GM21423 (cell line): Measurements from ENCODE around the gene RPAIN.
A peak's percentile ranks its signal among the peaks of the same experiment; 100 is the strongest.
"Not testable (repeated sequence)": the region's sequence is repeated elsewhere in the genome, so short reads cannot be mapped to it uniquely, and the experiment has no call there.

ENCODE experiments used
- ATAC-seq: cut with Tn5 transposase; IDR thresholded peaks from one replicate; pipeline ENCODE4 v1.9.1; 2021; ENCODE audit warnings: mild to moderate bottlenecking, moderate library complexity; ENCODE audit not compliant: unreplicated experiment

Gene RPAIN

DNA sequence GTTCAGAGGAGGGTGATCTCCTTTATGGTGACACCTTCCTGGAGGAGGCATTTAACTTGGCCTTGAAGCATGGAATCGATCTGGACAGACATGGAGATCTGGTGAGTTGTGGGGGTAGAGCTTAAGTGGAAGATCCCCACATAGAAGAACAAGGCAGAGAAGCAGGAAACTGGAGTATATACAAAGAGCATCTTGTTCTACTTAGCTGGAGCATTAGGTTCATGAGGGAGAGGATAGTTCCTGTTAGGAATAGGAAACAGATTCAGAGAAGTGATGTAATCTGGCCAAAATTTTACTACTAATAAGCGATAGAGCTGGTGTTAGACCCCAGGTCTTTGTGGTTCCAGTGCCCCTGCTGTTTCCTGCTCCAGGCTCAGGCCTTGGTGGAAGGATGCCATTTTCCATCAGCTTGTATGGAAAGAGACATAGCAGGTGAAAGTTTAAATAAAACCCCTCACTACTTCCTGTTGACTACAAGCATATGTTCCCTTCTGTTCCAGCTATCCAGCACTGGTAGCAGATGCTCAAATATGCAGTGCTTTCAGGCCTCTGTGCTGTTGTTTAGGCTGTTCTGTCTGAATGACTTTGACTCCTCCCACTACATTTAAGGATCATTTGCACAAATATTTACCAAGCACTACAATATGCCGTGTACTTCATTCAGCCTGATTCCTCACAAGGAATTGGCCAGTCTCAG lies 9.4 kb downstream of the RPAIN start:
- no peak for ATAC-seq

DNA sequence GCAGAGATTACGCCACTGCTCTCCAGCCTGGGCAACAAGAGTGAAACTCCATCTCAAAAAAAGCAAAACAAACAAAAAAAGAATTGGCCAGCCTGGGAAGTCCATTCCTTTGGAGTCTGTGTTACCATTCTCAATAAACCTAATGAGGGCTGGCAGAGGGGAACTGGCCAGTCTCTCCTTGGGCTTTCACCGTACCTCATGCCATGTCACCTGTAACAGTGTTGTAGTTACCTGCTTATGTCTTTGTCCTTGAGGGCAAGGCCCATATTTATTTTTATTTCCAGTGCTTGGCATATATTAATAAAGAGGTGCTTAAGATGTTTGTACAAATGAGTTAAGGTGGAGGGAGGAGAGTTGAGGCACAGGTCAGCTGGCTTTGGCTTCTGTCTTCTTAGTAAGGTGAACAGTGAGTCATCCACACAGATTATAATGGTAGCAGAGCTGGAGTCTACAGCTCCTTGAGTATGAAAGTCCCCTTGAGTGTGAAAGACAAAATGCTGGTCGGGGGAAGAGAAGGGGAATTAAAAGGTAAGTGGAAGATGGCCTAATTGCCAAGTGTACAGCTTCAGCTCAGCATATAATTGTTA lies 10.5 kb downstream of the RPAIN start:
- ATAC-seq = no peak

DNA sequence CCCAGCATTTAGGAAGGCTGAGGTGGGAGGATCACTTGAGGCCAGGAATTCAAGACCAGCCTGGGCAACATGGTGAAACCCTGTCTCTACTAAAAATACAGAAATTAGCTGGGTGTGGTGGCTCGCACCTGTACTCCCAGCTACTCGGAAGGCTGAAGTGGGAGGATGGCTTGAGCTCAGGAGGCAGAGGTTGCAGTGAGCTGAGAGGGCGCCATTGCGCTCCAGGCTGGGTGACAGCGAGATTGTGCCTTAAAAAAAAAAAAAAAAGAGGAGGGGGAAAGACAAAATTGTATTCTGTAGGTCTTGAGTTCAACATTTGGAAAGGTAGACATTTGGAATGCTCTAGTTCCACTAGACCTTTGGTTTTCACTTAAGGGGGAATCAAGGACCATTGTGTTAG lies 11.3 kb downstream of the RPAIN start:
- ATAC-seq = not testable (repeated sequence)

DNA sequence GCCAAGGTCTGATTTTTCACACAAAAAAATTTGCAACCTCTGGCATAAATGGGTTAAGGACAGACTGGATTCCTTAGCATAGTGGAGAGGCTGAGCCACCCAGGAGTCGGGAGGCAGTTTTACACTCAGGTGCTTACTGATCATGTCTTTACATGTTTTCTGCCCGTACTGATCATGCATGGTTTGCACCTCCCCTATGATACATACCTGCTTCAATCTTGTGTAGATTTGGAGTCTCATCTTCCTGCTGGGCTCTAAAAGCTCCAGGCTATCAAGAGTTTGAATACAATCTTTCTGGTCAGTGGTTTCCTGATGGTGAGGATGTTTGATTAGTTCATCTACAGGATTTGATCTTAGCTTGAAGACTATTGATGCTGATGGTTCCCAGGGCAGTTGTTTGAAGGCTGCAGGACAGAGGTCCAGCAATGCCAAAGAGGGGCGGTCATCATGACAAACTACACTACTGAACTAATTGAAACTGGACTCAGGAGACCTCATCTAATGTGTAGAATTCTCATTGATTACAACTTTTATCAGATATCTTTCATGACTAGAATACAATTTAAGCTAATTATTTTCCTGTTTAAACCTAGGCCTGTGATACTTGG lies 12.1 kb downstream of the RPAIN start:
- ATAC-seq = no peak

DNA sequence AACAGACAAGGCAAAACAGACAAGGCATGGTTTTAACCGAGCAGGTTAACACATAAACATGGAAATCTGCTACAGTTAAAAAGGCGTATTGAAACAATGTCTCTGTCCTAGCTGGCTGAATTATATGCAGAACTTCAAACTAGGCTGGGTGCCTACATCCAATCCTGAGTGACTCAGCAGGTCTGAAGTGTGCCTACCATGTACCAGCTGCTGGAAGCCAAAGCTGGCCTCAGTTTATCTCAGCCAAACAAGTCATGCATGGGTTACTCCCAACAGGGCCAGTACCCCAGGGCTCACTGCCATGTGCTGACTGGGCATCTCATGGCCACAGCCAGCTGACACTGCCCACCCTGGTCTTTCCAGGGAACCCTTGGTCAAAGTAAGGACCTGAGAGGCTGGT lies 15.0 kb downstream of the RPAIN start:
- no peak for ATAC-seq

DNA sequence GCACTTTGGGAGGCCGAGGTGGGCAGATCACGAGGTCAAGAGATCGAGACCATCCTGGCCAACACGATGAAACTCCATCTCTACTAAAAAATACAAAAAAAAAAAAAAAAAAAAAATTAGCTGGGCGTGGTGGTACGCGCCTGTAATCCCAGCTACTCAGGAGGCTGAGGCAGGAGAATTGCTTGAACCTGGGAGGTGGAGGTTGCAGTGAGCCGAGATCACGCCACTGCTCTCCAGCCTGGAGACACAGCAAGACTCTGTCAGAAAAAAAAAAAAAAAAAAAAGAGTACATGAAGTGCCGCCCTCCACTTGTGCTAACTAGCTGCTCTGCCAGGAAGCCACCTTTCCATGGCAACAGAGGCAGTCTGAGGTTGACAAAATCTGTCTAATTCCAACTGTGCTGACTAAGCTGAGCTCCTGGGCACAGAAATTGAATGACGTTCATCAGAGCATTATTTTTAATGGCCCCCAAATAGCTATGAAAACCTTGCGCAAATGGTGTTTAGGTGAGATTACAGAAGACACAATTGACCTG lies 15.9 kb downstream of the RPAIN start:
- not testable (repeated sequence) for ATAC-seq

DNA sequence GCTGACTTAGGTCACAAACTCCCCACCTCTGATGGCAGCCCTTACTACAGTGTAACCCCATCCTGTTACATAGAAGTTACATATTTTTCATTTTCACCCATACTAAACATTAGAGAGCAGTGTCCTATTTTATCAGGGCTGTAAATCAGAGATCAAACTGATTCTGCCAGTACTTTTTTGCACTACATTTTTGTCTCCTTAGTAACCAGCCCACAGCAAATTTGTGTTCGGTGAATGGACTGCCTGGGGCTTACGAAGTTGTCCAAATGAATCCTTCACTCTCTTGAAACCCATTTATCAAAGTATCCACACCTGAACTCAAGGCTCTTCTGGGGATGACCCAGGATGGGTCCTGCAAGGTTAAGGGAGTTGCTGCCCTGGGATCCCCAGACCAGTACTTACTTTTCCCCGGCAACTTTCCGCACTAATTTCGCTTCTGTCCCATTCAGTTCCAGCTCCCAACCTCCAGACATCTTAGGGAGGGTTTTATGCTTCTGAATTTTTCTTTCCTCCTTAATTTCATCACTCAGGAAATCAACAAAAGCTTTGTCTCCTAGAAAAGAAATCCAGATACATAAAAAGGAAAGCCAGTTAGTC lies 17.8 kb downstream of the RPAIN start:
- ATAC-seq = no peak

DNA sequence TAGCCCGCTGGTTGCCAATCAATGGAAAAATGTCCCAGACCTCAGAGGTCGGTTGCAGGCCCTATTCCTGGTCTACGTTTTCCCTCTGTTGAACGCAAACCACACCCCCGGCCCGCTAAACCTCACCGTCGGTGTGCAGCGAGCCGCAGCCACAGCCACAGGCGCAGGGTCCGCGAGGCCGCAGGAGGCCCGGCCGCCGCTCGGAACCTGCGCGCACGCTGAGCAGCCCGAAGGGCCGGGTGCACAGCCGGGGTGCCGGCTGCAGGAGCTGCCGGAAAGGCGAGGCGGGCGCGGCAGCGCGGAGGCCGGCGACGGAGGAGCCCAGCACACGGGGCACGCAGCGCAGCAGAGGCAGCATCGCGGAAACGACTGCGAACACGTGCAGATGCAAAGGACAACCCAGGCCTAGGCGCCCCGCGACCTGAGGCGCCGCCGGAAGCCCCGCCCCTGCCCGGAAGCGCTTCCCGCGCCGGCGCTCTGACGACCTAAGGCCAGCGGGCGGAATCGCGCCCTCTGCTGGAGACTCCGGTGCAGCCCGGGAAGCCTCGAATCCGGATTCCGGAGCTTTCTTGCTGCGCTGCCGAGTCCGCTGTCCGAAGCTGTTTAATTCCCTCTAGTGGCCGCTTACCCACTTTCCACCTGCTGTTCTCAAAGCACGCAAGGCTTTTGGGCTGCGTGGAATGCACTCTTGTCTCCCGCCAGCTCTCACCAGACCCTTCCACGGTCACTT lies 18.9 kb downstream of the RPAIN start, which contains the start of gene C1QBP:
Gene C1QBP, minus strand, starts transcription at position 440 of the 730 bp plus-strand sequence. Its CDS starts 82 bp downstream, at position 358.
- ATAC-seq = peak; percentile 83

DNA sequence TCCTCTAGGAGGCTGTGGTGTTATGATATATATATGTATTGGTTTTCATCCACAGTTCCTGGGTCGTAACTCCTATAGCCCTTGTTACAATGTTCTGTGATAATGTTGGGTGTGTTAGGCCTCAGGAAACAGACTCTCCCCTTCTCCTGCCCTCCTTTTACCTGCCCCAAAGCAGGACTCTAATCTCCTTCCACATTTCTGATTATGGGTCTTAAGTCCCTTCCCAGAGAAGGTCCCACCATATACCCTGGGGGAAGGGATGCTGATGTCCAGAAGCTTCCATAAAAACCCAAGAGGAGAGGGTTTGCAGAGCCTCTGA lies 19.4 kb downstream of the RPAIN start:
- ATAC-seq = no peak

DNA sequence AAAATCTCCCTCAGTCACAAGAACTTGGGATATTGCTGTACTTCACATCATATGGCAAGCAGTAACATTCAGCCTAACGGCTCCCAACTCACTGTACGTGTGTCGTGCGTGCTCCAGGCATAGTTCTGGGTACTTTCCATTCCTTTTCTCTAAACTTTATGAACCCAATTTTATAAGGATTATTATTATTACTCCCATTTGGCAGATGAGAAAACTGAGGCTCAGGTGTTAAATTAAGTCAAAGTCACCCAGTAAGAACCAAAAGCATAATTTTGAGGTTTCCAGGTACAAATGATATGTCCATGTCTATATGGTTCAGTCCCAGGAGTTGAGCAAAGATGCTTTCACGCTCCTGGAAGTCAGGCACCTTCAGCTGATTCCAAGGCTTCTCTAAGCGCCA lies 23.7 kb downstream of the RPAIN start:
- no peak for ATAC-seq

DNA sequence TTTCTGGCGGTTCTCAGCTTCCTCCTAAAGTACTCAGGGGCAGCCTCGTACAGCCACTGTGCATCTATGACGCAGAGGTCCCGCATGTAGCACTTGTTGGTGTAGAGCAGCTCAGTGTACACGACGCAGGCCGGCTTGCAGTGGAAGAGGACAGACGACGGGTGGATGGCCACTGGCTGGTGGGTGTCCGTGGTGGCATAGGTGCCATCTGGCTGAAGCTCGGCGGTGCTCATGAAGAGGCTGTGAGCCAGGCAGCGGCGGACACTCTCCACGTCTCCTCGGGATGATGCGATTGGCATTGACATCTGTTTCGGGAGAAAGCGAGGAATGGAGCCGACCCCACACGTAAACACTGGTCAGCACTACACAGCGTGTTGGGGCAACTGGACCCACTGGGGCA lies 24.2 kb downstream of the RPAIN start:
- no peak for ATAC-seq

DNA sequence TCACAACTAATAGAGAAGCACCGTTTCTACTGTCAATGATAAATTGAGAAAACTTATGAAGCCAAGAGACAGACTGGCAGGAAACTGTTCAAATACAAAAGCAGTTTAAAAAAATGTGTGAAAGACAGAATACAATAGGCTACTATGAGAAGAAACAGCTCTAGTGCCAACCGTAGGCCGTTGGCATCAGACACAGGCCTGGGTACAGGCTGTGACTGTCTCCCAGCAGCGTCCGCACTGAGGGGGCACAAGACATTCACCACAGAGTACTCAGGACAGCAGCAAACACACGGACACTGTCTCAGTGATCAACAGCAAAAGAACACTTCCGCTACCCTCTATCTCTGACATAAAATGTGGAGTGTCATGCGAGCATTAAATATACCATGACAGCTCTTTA lies 26.8 kb downstream of the RPAIN start:
- ATAC-seq = no peak

DNA sequence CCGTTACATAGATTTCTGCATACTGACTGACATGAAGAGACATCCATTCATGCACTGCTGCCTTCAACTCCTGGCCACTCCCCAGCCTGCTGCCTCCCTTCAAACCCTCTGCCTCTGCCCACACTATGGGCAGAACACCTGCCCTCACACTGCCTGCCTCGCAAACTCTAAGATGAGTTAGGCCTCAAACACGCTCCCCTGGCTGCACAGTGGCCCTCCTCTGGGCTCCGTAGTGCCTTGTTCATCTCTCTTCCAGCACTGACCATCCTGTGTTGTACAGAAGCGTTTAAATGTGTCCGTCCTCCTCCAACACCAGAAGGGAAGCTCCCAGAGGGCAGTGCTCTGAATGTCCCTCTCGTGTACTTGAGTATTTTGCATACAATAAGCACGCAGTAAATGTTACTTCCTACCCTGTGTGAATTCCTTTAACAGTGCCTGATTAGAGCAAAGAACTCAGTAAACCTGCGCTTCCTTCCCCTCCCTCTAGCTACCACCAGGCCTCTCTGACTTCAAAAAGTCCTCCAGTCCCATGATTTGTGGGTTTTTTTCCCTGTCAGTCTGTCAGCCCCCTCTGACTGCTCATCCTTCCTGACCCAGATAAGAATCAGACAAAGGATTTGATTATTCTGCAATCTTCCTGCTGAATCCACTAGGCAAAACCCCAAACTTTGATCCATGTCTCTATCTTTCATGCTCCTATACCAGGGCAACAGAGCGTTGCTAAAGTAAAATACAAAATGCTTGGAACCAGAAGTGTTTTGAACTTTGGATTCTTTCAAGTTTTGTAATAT lies 44.9 kb downstream of the RPAIN start:
- ATAC-seq = no peak

DNA sequence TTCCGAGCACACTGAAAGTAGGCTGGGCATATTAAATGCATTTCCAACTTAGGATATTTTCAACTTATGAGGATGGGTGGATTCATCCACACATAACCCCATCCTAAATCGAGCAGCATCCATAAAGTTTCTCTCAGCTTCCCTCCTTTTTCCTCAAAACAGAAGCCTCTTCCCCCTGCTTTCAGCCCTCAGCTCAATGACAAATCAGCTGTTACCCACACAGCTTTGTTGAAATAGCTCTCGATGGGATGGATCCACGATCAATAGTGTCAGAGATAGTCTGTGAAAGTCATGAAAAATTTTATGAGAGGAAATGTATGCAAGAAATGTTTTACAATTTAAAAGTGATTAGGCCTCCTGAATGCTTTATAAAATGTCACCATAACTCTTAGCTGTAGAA lies 46.3 kb downstream of the RPAIN start:
- no peak for ATAC-seq

DNA sequence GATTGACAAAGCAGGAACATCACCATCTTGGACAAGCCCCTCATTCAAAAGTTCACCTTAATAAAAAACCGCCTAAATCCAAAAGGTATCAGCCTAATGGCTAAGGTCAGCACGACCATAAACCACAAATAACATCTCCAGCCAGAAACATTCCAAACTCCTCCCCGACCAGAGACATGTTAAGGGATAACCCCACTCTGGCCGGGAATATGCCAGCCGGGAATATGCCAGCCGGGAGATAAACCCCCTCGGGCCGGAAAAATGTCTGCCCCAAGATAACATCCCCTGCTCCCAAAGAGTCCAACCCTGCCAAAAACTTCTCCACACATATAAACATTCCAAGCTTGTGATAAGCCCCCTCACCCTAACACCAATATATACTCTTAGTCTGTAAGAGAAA lies 47.4 kb downstream of the RPAIN start:
- no peak for ATAC-seq

DNA sequence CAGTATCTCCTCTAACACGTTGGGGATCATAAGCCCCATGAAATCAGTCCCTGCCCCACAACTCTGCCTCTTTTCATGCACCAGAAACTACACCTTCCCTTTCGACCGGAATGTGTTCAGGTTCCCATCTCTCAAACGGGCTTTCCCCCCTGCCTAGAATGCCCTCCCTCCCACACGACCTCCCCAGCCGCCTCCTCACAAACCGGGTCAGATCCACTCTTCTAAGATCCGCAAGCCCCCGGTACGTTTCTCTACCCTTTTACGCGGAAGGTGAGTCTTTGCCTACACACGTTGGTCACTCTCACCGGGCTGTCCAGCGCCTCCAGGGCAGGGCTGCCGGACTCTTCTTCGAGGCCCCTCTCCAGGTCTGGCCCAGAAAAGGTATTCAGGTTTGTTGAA lies 48.1 kb downstream of the RPAIN start:
- ATAC-seq = peak; percentile 14

DNA sequence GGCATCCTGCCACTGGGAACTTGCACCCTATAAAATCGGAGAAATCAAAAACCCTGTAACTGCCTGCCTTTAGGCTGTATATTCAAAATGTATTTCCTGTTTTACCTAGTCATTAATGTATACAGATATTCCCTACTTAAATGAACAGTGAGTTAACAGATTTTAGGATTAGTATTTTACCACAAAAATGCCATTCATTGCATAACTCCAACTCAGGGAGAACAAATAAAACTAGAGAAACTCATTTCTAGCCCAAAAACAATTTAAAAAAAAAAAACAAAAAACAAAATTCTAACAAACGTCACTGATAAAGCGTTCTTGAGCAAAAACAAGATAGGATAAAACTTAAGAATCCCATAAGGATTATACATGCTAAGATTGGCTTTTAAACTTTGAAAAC lies 52.5 kb downstream of the RPAIN start:
- no peak for ATAC-seq

DNA sequence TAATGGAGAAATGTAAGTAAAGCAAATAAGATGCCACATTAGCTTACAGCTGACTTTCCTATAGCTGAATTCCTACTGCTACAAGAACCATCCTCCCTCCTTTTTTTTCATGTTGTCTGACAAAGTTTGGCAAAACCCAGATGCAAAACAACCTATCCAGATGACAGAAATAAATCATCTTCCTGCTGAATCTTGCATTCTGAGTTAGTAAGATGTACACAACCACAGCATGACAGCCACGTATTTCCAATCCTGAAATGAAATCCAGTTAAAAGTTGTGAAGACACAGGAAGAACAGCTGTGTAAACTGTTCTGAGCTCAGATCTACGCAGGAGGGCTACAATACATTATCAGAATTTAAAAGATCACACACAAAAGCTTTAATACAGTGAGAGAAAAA lies 53.9 kb downstream of the RPAIN start:
- ATAC-seq = no peak

DNA sequence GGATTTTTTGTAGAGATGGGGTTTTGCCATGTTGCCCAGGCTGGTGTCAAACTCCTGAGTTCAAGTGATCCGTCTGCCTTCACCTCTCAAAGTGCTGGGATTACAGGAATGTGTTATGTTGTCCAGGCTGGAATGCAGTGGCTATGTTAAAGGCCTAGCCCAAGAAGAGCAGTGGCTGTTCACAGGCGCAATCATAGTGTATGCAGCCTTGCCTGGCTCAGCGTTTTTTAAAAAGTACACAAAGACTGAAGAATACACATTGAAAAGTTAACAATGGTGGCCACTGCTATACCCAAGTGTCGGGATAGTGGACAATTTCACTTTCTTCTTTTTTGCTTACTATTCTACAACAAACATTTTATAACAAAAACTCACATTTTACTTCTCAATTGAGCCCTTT lies 59.0 kb downstream of the RPAIN start:
- no peak for ATAC-seq

DNA sequence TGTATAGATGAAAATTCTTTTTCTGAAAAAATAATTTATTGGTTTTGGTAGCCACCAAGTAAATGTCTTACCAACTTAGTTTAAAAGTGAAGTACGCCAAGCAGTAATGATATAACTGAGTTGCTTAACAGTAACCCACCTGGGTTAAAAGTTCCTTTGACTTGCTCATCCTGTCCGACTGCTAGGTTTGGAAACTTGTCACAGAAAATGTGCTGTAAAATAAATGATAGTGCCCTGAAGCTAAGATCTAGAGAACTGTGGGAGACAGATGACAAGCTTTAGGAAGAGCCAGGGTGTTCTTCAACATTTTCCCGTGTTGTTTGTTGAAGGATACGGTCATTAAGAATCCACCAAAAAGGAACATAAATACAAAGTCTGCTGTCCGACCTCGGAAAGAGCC lies 61.0 kb downstream of the RPAIN start:
- ATAC-seq = no peak

DNA sequence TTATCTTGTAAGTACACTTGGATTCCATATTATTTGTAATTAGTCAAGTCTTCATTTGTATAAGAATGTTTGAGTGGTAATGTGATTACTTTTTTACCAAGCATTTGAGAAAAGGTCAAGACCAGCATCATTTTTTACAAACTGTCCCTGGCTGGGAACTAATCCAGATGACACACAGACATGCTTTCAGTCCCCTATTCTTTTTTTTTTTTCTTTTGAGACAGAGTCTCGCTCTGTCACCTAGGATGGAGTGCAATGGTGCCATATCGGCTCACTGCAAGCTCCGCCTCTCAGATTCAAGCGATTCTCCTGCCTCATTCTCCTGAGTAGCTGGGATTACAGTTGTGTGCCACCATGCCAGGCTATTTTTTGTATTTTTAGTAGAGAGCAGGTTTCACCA lies 61.5 kb downstream of the RPAIN start:
- no peak for ATAC-seq
